ENCODE data around the gene DDI2.

The DDI2 gene

GRCh38 chr1:15680131-15680530, 62.9 kb downstream of the DDI2 start (continued):
- TF ChIP-seq ZNF624 (tag by site-specific recombination; IDR thresholded peaks at IDR 0.05), result no peak
- no peak for TF ChIP-seq ZFP3 (tag by site-specific recombination; IDR thresholded peaks at IDR 0.05; ENCODE audit: low read depth)
- no peak for TF ChIP-seq ZNF580 (tag by site-specific recombination; IDR thresholded peaks at IDR 0.05)
- TF ChIP-seq ZNF449 (tag by site-specific recombination; IDR thresholded peaks at IDR 0.05), result no peak
- TF ChIP-seq ZNF146 (tag by site-specific recombination; IDR thresholded peaks at IDR 0.05), result no peak
- no peak for TF ChIP-seq ZNF169 (tag by site-specific recombination; IDR thresholded peaks at IDR 0.05)
- TF ChIP-seq ZNF24 (tag by site-specific recombination; IDR thresholded peaks at IDR 0.05), result no peak
- TF ChIP-seq ZNF350 (tag by site-specific recombination; IDR thresholded peaks at IDR 0.05), result no peak
- TF ChIP-seq ZNF239 (tag by site-specific recombination; IDR thresholded peaks at IDR 0.05), result no peak
- TF ChIP-seq KLF16 (tag by site-specific recombination; IDR thresholded peaks at IDR 0.05), result no peak

- Histone ChIP-seq H3K4me3 (ENCODE audit: low read depth, low read length) (no peak overlapping the region), H3K4me1 (ENCODE audit: control insufficient read depth, insufficient read depth, low read length) (no peaks in the 10 kb centered on the region; the same call in 1 of the 2 replicates), H3K9me3 (ENCODE audit: control insufficient read depth, insufficient read depth, low read depth, low read length) (no peaks in the 10 kb centered on the region), H3K27ac (ENCODE audit: extremely low read depth, low read depth, low read length) (no peak overlapping the region), H3K36me3 (ENCODE audit: control insufficient read depth in 2 of 2, insufficient read depth in 1 of 2, low read length in 2 of 2) (no peaks in the 10 kb centered on the region)
- POLR2A ChIA-PET, result interaction anchor here (0.7 kb wide), 1 partner anchor 31 kb away, joined by 3 read pairs; no protein-coding TSS in a partner anchor
- TF ChIP-seq ZNF791 (tag by site-specific recombination; IDR thresholded peaks at IDR 0.05), result no peak
- peak; percentile 55; the same call in 1 of the 2 replicates for TF ChIP-seq MYNN (tag by site-specific recombination; IDR thresholded peaks at IDR 0.05; ENCODE audit: borderline replicate concordance)
- CTCF ChIA-PET, result interaction anchor here (1.1 kb wide), 1 partner anchor 60 kb away, joined by 4 read pairs; no protein-coding TSS in a partner anchor
These were observed 63.5 kb downstream of the DDI2 start for GRCh38 chr1:15680561-15681348.

- POLR2A ChIA-PET, result interaction anchor here (0.6 to 0.9 kb wide), 3 partner anchors 30 to 115 kb away, joined by 3 read pairs; no protein-coding TSS in a partner anchor
- TF ChIP-seq ZNF133 (tag by site-specific recombination; IDR thresholded peaks at IDR 0.05) (no peak), ZNF654 (tag by site-specific recombination; IDR thresholded peaks at IDR 0.05; ENCODE audit: low read depth) (no peak), ZNF626 (tag by site-specific recombination; IDR thresholded peaks at IDR 0.05) (no peak), TSHZ1 (tag by site-specific recombination; IDR thresholded peaks at IDR 0.05; ENCODE audit: borderline replicate concordance) (no peak), ZFHX2 (tag by site-specific recombination; conservative IDR thresholded peaks at IDR 0.05) (peak; percentile 50; the same call in 1 of the 2 replicates), GLIS1 (tag by site-specific recombination; IDR thresholded peaks at IDR 0.05) (peak; percentile 27; the same call in 1 of the 2 replicates), ZBTB8A (tag by site-specific recombination; IDR thresholded peaks at IDR 0.05) (peak; percentile 62), ZNF585B (tag by site-specific recombination; IDR thresholded peaks at IDR 0.05) (no peak), ZNF280D (tag by site-specific recombination; IDR thresholded peaks at IDR 0.05) (no peak), GLI4 (tag by site-specific recombination; IDR thresholded peaks at IDR 0.05) (no peak), WT1 (tag by site-specific recombination; IDR thresholded peaks at IDR 0.05) (peak; percentile 27; the same call in 1 of the 2 replicates)
These were observed 64.4 kb downstream of the DDI2 start for GRCh38 chr1:15681349-15682292.

More at GRCh38 chr1:15681349-15682292, 64.4 kb downstream of the DDI2 start:
- Histone ChIP-seq H3K4me1 (ENCODE audit: control insufficient read depth, insufficient read depth, low read length) (no peaks in the 10 kb centered on the region; the same call in 1 of the 2 replicates), H3K27ac (ENCODE audit: extremely low read depth, low read depth, low read length) (no peak overlapping the region), H3K36me3 (ENCODE audit: control insufficient read depth in 2 of 2, insufficient read depth in 1 of 2, low read length in 2 of 2) (no peaks in the 10 kb centered on the region), H3K4me3 (ENCODE audit: low read depth, low read length) (no peak overlapping the region), H3K9me3 (ENCODE audit: control insufficient read depth, insufficient read depth, low read depth, low read length) (no peaks in the 10 kb centered on the region)
- CTCF ChIA-PET, result interaction anchor here (1.1 kb wide), 1 partner anchor 59 kb away, joined by 4 read pairs; no protein-coding TSS in a partner anchor
